Measurements from ENCODE around the gene PLXNA2.

GRCh38 chr1:208002078-208002477 lies 242.1 kb downstream of the PLXNA2 start:
- TF ChIP-seq TOX (CRISPR knock-in tag; IDR thresholded peaks at IDR 0.05; ENCODE audit: borderline replicate concordance) (no peak), CREB5 (CRISPR knock-in tag; IDR thresholded peaks at IDR 0.05; ENCODE audit: low read depth) (no peak), ISL1 (CRISPR knock-in tag; IDR thresholded peaks at IDR 0.05) (no peak), OSR1 (CRISPR knock-in tag; IDR thresholded peaks at IDR 0.05) (no peak), RARB (CRISPR knock-in tag; IDR thresholded peaks at IDR 0.05) (no peak)
